GM19324 (cell line): ENCODE data around the gene MTHFD1L.

Source experiments
- ATAC-seq: cut with Tn5 transposase; IDR thresholded peaks from one replicate; pipeline ENCODE4 v1.9.1; 2021; ENCODE audit warnings: mild to moderate bottlenecking, moderate library complexity; ENCODE audit not compliant: unreplicated experiment, low FRiP score

The MTHFD1L gene

GRCh38 chr6:151060096-151060765 is 194.7 kb downstream of the MTHFD1L start:
- ATAC-seq, result no peak

GRCh38 chr6:151060766-151061531 is 195.4 kb downstream of the MTHFD1L start:
- no peak for ATAC-seq

- no peak for ATAC-seq
Measured at GRCh38 chr6:151063352-151063751, 197.8 kb downstream of the MTHFD1L start.

- no peak for ATAC-seq
Measured at GRCh38 chr6:151063842-151064647, 198.5 kb downstream of the MTHFD1L start.

- ATAC-seq, result no peak
Measured at GRCh38 chr6:151065027-151065815, 199.7 kb downstream of the MTHFD1L start.

DNA sequence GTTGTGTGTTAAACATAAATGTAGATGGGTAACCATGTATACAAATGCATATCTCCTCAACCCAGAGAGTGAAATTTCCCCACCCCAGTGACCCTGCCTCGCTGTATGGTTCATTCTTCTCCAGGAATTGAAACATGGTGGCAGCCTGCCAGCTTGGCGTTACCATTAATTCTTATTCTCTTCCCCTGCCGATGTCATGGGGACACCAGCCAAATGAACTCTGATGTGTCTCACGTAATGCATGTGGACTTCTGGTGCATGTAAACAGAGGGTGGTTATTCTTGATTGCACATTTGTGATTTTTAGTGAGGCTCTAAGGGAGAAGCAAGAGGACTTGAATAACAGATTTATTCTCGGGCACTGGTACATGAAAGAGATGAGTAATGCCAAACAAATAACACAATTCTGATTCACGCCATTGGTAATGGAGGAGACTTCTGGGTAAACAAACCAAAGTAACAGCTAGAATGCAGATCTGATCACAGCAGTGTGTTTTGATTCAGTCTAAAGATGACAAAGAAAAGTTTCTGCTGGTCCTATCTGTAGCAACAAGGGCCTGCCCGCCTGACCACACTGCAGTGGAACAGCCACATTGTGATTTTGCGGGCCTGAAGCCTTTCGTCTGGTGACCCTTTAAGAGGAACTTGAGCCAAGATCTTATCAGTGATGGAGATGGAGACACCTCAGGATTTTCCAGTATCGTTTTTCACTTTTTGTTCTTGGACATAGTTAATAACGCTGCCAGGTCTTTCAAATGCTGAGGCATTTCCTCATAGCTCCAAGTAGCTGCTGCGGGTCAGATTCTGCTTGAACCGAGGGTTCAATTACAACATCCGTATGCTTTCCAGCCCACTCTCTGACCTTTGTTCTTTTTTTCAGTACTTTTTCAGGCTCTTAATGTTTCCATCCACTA is 202.4 kb downstream of the MTHFD1L start:
- no peak for ATAC-seq

DNA sequence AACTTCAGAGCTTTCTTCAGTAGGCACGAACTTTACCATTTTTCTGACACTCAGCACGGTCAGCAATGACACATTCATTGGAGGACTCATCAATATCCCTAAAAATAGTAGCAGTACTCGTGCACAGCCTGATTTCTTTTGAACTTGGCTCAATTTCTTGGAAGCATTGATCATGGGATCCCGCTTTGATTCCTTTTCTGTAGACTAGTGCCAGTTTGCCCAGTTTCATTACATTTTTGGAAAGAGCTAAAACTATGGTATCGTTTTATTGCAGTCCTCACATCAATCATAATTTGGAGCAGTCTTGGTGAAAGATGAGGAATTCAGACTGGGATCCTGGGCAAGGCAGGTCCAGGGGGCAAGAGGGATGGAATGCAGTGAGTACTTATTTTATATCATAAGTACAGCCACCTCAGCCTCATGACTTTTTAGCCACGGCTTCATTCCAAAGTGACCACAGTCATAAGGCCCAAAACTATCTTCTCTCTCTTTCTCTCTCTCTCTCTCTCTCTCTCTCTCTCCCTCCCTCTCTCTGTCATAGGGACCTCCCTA is 203.3 kb downstream of the MTHFD1L start:
- ATAC-seq, result no peak

GRCh38 chr6:151069641-151070040 is 204.1 kb downstream of the MTHFD1L start:
- no peak for ATAC-seq

DNA sequence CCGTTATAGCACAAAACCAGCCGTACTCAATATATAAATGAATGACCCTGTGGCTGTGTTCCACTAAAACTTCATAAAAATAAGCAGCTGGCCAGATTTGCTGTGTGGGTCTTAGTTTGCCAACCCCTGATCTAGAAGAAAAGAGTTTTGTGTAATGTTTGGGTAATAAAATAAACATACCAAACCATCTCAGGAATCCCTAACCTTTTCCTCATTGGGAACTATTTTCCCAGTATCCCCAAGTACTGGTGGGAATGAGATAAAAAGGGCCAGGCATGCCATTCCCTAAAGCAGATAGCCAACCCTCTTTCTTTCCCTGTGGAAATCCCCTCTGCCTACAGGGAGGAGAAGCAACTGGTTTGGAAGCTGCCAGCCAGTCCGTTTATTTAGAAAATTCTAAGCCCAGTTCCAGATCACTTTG is 205.1 kb downstream of the MTHFD1L start:
- no peak for ATAC-seq

DNA sequence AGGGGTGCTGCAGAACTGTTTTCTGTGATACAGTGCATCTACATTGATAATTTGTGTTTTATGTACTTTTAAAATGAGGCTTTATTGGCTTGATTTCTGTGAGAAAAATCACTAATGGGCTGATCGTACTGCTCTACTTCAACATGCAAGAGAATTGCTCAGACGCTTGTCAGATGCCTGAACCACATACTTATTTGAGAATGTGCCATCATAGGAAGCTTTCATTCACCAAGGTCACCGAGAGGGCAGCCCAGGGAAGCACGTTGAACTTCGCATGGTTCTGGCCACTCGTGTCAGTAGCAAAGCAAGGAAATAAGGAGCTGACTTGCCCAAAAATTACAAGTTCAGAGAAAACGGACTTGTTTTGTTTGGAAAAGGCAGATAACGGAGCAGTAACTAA is 205.8 kb downstream of the MTHFD1L start:
- no peak for ATAC-seq

GRCh38 chr6:151073146-151073545 is 207.6 kb downstream of the MTHFD1L start:
- ATAC-seq, result no peak

DNA sequence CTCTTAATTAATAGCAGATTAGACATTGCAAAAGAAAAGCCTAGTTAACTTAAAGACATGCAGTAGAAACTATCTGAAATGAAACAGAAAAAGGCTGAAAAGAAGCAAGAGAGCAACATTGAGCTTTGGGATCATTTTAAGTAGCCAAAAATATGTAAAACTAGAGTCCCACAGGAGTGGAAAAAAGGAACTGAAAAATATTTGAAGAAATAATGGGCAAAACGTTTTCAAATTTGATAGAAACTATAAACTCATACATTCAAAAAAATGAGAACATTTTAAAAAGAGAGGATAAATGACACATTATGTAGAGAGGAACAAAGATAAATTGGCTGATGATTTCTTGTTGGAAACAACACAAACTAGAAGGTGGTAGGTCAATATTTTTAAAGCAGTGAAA is 208.2 kb downstream of the MTHFD1L start:
- ATAC-seq, result no peak

GRCh38 chr6:151075005-151075404 is 209.5 kb downstream of the MTHFD1L start:
- ATAC-seq, result no peak

GRCh38 chr6:151075527-151075926 is 210.0 kb downstream of the MTHFD1L start:
- ATAC-seq, result no peak

GRCh38 chr6:151075930-151076555 is 210.5 kb downstream of the MTHFD1L start:
- ATAC-seq, result no peak

DNA sequence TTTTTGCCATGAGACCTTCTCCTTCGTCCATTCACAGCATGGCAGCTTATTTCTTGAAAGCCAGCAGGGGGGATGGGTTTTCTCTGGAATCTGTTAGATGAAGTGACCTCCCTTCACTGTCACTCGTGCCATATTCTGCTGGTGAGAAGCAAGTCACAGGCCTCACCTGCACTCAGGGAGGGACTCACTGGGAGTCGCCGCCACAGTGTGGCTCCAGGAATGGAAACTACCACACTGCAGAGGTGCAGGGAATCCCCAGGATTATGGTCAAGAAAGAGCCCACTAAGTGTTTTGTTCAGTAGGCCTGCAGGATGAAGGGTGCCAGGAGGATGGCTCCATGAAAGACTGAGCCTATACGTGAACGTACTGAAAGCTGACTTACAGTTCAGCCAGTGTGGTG is 213.2 kb downstream of the MTHFD1L start:
- ATAC-seq, result no peak

- ATAC-seq, result no peak
Measured at GRCh38 chr6:151081656-151082055, 216.2 kb downstream of the MTHFD1L start.

DNA sequence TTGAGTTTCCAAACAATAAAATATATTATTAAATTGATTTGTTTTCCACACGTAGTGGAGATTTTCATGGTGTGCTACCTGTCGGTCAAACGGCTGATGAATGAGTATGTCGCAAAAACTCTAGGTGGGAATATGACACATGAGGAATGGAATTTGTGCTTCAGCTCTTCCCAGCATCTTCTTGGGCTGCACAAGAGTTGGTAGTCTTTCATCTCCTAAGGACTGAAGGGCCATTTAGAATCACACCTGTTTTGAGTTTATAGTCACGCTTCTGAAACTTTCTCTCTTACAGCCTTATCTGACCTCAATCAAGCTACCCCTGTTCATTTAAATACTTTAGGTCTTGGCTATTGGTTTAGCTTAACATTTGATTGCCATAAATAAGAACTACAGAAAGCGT is 216.6 kb downstream of the MTHFD1L start:
- no peak for ATAC-seq

- ATAC-seq, result no peak
Measured at GRCh38 chr6:151084275-151084674, 218.8 kb downstream of the MTHFD1L start.
